ENCODE data around the gene TRIM46. TPM values are rescaled to one million over a fixed set of nuclear protein-coding genes. Genes with fewer than 3 reads are reported as not detected.

TRIM46 gene
- total and polyA plus RNA-seq, 2 of the 13 experiments (the other 11 are each of a cell fraction or from before 2014, with no cell fraction given) = 0.04 to 0.09 TPM

- no peak for TF ChIP-seq ARID4A (CRISPR knock-in tag; IDR thresholded peaks at IDR 0.05; ENCODE audit: borderline replicate concordance)
These were observed 29.3 kb downstream of the TRIM46 start (continued) for GRCh38 chr1:155202731-155203515.

DNA sequence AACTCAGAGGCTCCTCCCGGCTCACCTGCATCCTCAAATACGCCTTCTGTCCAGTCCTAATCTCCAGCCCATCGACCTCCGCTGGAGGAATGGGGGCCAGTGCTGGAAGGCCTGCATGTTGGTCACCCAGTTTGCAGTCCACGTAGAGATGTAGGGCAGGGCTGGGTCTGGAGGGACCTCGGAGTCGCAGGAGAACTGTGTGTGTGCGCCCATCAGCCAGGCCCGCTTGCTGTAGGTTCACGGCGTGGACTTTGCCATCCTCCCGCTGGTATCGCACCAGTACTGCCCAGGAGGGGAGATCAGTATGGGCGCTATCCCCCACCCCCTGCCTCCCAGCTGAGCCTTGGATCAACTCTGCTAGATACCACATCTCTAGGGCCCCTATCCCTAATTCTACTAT is 31.4 kb downstream of the TRIM46 start:
- CTCF ChIA-PET (ENCODE audit: low intra/inter-chr PET ratio, low total read pairs) = no interaction called here
- FAIRE-seq (no peak), ATAC-seq (no peak), DNase-seq (ENCODE audit: low spot score) (no peak)
- 15% methylated on average over 5 of the region's 14 CpGs for WGBS (ENCODE audit: low lambda C conversion rate)
- BruUV-seq (replicated peaks) = no TSS peak
- no peak overlapping the region for H2AFZ ChIP-seq (ENCODE audit: low read length)
- TF ChIP-seq ZKSCAN8 (CRISPR knock-in tag; IDR thresholded peaks at IDR 0.05; ENCODE audit: borderline replicate concordance) (no peak), ZFP1 (CRISPR knock-in tag; IDR thresholded peaks at IDR 0.05) (no peak), ZNF33B (CRISPR knock-in tag; IDR thresholded peaks at IDR 0.05) (no peak), ZNF317 (CRISPR knock-in tag; IDR thresholded peaks at IDR 0.05) (no peak), HNF1B (CRISPR knock-in tag; IDR thresholded peaks at IDR 0.05) (0 out of 2 replicates have a peak, but pooled peaks have one; percentile 17)
- no peaks in the 10 kb centered on the region for H4K20me1 ChIP-seq (ENCODE audit: insufficient read depth, low read length)
- peaks cover 0 to 37% of the 10 kb centered on the region in 2 experiments; a peak in 4 of 5 replicates for H3K27me3 ChIP-seq (ENCODE audit: control insufficient read depth in 1 of 2, insufficient read depth in 2 of 2, low read length in 2 of 2)
- intact Hi-C loops (cut with micrococcal nuclease; ENCODE audit: unreplicated experiment) (loop anchor here (5.0 to 10.0 kb wide), 2 partner anchors 100 to 117 kb away; partner anchors contain the start of genes FDPS, PKLR and RUSC1), in situ Hi-C loops (cut with HindIII; ENCODE audit: extremely low pct_ligation_motif_present, low pct_unique_long_range_greater_than_20kb) (loop anchor here (10.0 kb wide), 1 partner anchor 390 kb away; no protein-coding TSS in a partner anchor)
- no peak overlapping the region for H3K9ac ChIP-seq (ENCODE audit: insufficient read depth, low read depth, low read length)
- no peak overlapping the region for H3K27ac ChIP-seq (ENCODE audit: extremely low read length, insufficient read depth, low read length)
- H3K9me3 ChIP-seq (ENCODE audit: low read length) = no peaks in the 10 kb centered on the region
- POLR2A ChIA-PET = no interaction called here
- H3K36me3 ChIP-seq (replicated peaks in 1 of 2; ENCODE audit: control insufficient read depth in 1 of 2, insufficient read depth in 2 of 2, low read length in 2 of 2) = no peaks in the 10 kb centered on the region
- no peak overlapping the region for H3K4me3 ChIP-seq (replicated peaks in 1 of 3; ENCODE audit: insufficient read depth in 1 of 3, low read depth in 2 of 3, low read length in 3 of 3)
- peaks cover 22% of the 10 kb centered on the region for H3K4me1 ChIP-seq (ENCODE audit: insufficient read depth, low read length)
- H3K4me2 ChIP-seq (ENCODE audit: low read depth, low read length) = no peak overlapping the region
- H3K79me2 ChIP-seq (ENCODE audit: insufficient read depth, low read length) = peaks cover 9% of the 10 kb centered on the region
